Gastrocnemius medialis (tissue), 4 donors: Measurements from ENCODE around the gene ZNF595. TPM values are rescaled to one million over a fixed set of nuclear protein-coding genes. Genes with fewer than 3 reads are reported as not detected.
"Not testable (repeated sequence)": the region's sequence is repeated elsewhere in the genome, so short reads cannot be mapped to it uniquely, and the experiment has no call there.

Experiments
- ATAC-seq, 2 donors: fragments of 150-250 bp; one replicate each; pipeline ENCODE4 v1.9.1; 2016
- DNase-seq, 2 donors: peaks; one replicate each; pipeline ENCODE4 v3.0.0-alpha.2; 2019
- H3K27ac ChIP-seq, 4 donors: fragments of 200-600 bp; sonication (generic); 1 replicate in 1 of 4; 2 replicates in 3 of 4; pipeline ENCODE4 v1.5.1; 2016 to 2018; ENCODE audit warnings: mild to moderate bottlenecking in 2 of 4, moderate library complexity in 1 of 4
- H3K27me3 ChIP-seq, 3 donors: fragments of 200-600 bp; sonication (generic) in 2 of 3; 1 replicate in 1 of 3; 2 replicates in 2 of 3; pipeline versions ENCODE4 v1.5.1 to v1.6.0; 2016 to 2019; ENCODE audit warnings: mild to moderate bottlenecking in 1 of 3, moderate library complexity in 1 of 3
- H3K36me3 ChIP-seq, 2 donors: fragments of 200-600 bp; sonication (generic) in 1 of 2; one replicate each; pipeline ENCODE4 v1.5.1; 2017 to 2018
- H3K4me1 ChIP-seq, 2 donors: fragments of 200-600 bp; sonication (generic) in 1 of 2; one replicate each; pipeline ENCODE4 v1.5.1; 2016 to 2017; ENCODE audit warnings: mild to moderate bottlenecking in 2 of 2
- H3K4me3 ChIP-seq, 4 donors: fragments of 200-600 bp; sonication (generic) in 3 of 4; 1 replicate in 1 of 4; 2 replicates in 3 of 4; pipeline ENCODE4 v1.5.1; 2016 to 2019; ENCODE audit warnings: mild to moderate bottlenecking in 2 of 4
- H3K9me3 ChIP-seq, 3 donors: fragments of 200-600 bp; sonication (generic) in 2 of 3; 1 replicate in 1 of 3; 2 replicates in 2 of 3; pipeline ENCODE4 v1.5.1; 2016 to 2019
- POLR2A ChIP-seq, 2 donors: fragments of 450-650 bp; IDR thresholded peaks; one replicate each; pipeline ENCODE4 v1.6.1; 2017; ENCODE audit warnings: antibody characterized with exemption in 2 of 2, mild to moderate bottlenecking in 2 of 2, moderate library complexity in 2 of 2
- in situ Hi-C, 4 donors: fragments of 200-750 bp; cut with MboI; loops; one replicate each; pipeline versions ENCODE4 v1.15.0 to v1.8.0; 2017; ENCODE audit warnings: low sequenced_read_pairs in 4 of 4
- intact Hi-C: fragments of 100-400 bp; cut with DNase I; formaldehyde crosslinking; loops from one replicate; pipeline ENCODE4 v1.15.1; 2023; ENCODE audit warnings: low total_unique reads
- total RNA-seq, 4 donors: library from RNA; depleted of rRNA; stranded (reverse); fragments of >200 nt; gene quantifications; one replicate each; pipeline versions ENCODE4 v1.1.0 to v1.2.3, GENCODE V29; 2016
- TF ChIP-seq, protein P1 (sequence below), 5 experiments: fragments of 450-650 bp in 3 of 5; fragments of 200-600 bp in 2 of 5; sonication (generic) in 2 of 5; IDR thresholded peaks in 4 of 5; conservative IDR thresholded peaks in 1 of 5; 1 replicate in 4 of 5; 2 replicates in 1 of 5; pipeline ENCODE4 v1.5.1; 2016 to 2019; ENCODE audit warnings: antibody characterized with exemption in 5 of 5, mild to moderate bottlenecking in 3 of 5, moderate library complexity in 3 of 5

ZNF595 gene
- total RNA-seq, 4 donors from 2014 or later = 4.1 to 22.1 (median 12.8) TPM

GRCh38 chr4:114149-114548 is 61.0 kb downstream of the ZNF595 start:
- DNase-seq (no peak), ATAC-seq (no peak)
- in situ Hi-C loops (no loop called here), intact Hi-C loops (no loop called here)
- Histone ChIP-seq H3K9me3 (no peaks in the 10 kb centered on the region), H3K4me1 (no peaks in the 10 kb centered on the region), H3K4me3 (no peak overlapping the region), H3K27ac (no peak overlapping the region), H3K27me3 (peaks cover 0 to 14% (median 2%) of the 10 kb centered on the region in 3 donors), H3K36me3 (no peaks in the 10 kb centered on the region)
- no peak for TF ChIP-seq POLR2A (IDR thresholded peaks at IDR 0.05)
- TF ChIP-seq, protein P1, sequence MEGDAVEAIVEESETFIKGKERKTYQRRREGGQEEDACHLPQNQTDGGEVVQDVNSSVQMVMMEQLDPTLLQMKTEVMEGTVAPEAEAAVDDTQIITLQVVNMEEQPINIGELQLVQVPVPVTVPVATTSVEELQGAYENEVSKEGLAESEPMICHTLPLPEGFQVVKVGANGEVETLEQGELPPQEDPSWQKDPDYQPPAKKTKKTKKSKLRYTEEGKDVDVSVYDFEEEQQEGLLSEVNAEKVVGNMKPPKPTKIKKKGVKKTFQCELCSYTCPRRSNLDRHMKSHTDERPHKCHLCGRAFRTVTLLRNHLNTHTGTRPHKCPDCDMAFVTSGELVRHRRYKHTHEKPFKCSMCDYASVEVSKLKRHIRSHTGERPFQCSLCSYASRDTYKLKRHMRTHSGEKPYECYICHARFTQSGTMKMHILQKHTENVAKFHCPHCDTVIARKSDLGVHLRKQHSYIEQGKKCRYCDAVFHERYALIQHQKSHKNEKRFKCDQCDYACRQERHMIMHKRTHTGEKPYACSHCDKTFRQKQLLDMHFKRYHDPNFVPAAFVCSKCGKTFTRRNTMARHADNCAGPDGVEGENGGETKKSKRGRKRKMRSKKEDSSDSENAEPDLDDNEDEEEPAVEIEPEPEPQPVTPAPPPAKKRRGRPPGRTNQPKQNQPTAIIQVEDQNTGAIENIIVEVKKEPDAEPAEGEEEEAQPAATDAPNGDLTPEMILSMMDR (IDR thresholded peaks at IDR 0.05 in 4 of 5, conservative IDR thresholded peaks at IDR 0.05 in 1 of 5) = no peak

DNA sequence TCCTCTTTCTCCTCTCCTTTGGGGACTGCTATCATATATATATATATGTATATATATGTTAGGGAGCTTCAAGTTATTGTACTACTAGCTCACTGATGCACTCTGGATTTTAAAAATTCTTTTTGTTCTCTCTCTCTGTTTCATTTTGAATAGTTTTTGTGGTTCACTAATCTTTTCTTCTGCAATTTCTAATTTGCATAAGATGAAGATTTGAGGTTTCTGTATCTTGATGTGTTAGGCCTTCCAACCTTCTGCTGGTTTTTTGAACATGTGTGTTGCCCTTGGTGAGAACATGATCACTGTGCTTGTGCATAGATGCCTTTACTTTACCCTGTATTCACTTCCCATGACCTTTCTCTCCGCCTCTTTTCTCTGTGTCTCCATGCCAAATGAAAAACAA is 63.4 kb downstream of the ZNF595 start:
- Histone ChIP-seq H3K4me3 (no peak overlapping the region), H3K4me1 (no peaks in the 10 kb centered on the region), H3K36me3 (no peaks in the 10 kb centered on the region), H3K27ac (no peak overlapping the region), H3K9me3 (no peaks in the 10 kb centered on the region), H3K27me3 (no peaks in the 10 kb centered on the region)
- DNase-seq (no peak), ATAC-seq (no peak)
- intact Hi-C loops (no loop called here), in situ Hi-C loops (no loop called here)
- TF ChIP-seq POLR2A (IDR thresholded peaks at IDR 0.05) = no peak
- TF ChIP-seq, protein P1 (IDR thresholded peaks at IDR 0.05 in 4 of 5, conservative IDR thresholded peaks at IDR 0.05 in 1 of 5) = no peak

GRCh38 chr4:120616-121015 is 67.5 kb downstream of the ZNF595 start:
- ATAC-seq = no peak
- intact Hi-C loops = no loop called here
- H3K4me1 ChIP-seq = no peaks in the 10 kb centered on the region
- H3K9me3 ChIP-seq = no peaks in the 10 kb centered on the region
- H3K36me3 ChIP-seq = no peaks in the 10 kb centered on the region
- no peak for DNase-seq
- H3K4me3 ChIP-seq = no peak overlapping the region
- TF ChIP-seq POLR2A (IDR thresholded peaks at IDR 0.05) = no peak
- TF ChIP-seq, protein P1 (IDR thresholded peaks at IDR 0.05 in 4 of 5, conservative IDR thresholded peaks at IDR 0.05 in 1 of 5) = no peak
- in situ Hi-C loops = no loop called here
- no peak overlapping the region for H3K27ac ChIP-seq
- H3K27me3 ChIP-seq = no peaks in the 10 kb centered on the region

DNA sequence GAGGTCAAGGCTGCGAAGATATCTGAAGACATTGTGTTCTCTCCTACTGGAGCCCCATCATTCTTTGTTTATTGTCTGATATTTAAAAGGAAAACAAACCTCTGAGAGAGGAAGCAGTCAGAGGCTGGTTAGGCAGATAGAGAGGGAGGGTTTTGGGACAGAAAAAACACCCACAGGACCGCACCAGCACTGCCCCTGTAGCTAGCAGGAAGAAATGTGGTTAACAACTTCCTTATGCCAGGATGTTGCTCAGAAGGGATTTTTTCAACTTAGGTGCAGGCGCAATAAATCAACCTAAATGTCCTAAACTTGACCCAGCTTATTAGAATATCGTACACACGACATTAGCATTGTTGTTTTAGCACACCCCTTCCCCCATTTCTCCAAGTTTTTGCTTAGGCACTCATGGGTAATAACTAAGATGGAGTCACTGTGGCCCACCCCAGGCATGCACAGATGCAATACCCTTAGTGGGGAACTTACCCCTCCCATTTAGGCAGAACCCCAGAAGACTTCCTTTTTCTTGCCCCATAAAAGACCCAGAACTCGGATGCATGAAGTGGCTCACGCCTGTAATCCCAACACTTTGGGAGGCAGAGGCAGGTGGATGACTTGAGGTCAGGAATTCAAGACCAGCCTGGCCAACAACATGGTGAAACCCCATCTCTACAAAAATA is 68.4 kb downstream of the ZNF595 start:
- Histone ChIP-seq H3K27ac (no peak overlapping the region), H3K4me3 (no peak overlapping the region), H3K27me3 (no peaks in the 10 kb centered on the region), H3K4me1 (no peaks in the 10 kb centered on the region), H3K36me3 (peaks cover 0 to 6% of the 10 kb centered on the region in 2 donors), H3K9me3 (no peaks in the 10 kb centered on the region)
- no peak for TF ChIP-seq POLR2A (IDR thresholded peaks at IDR 0.05)
- TF ChIP-seq, protein P1 (IDR thresholded peaks at IDR 0.05 in 4 of 5, conservative IDR thresholded peaks at IDR 0.05 in 1 of 5) = no peak
- intact Hi-C loops (no loop called here), in situ Hi-C loops (no loop called here)
- DNase-seq = no peak
- ATAC-seq = no peak

- intact Hi-C loops, in situ Hi-C loops, H3K4me1 ChIP-seq, H3K27me3 ChIP-seq, H3K9me3 ChIP-seq, DNase-seq, ATAC-seq, H3K36me3 ChIP-seq: not testable (repeated sequence)
- H3K4me3 ChIP-seq = peak overlapping the region; percentile 73 to 93 (median 84)
- peak overlapping the region; percentile 80 to 82 (median 82) for H3K27ac ChIP-seq
Observed at GRCh38 chr4:123922-124274, 70.8 kb downstream of the ZNF595 start.
